GM10847 (cell line): ENCODE results near the gene NCCRP1.

Source experiments
- POLR2A ChIP-seq: IDR thresholded peaks from 2 replicates; pipeline ENCODE4 v1.6.1; 2011; ENCODE audit not compliant: insufficient read length; ENCODE audit errors: extremely low read depth

The NCCRP1 gene

DNA sequence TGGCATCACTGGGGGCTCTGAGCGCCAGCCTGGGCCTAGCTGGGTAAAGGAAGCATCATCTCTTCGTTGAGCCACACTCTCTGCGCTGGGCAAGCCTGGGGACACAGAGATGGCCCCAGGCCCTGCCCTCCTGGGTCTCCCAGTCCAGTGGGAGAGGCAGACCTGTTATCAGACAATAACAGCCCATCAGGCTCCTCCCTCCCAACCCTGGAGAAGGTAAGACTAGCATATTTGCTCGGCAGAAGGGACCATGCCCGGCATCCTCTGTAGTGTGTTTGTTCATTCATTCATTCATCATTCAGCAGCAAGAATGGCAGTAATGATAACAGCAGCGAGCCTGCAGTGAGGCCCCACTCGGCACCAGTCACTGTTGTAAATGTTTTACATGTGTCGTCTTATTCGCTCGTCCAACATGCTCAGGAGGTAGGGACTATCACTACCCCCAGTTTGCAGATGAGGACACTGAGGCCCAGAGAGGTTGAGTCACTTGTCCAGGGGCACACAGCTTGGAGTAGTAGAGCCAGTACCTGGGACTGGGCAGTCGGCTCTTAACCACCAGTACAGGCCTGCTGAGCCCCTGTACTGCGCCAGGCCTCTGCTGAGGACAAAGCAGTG lies 38.0 kb upstream of the NCCRP1 start:
- no peak for TF ChIP-seq POLR2A

DNA sequence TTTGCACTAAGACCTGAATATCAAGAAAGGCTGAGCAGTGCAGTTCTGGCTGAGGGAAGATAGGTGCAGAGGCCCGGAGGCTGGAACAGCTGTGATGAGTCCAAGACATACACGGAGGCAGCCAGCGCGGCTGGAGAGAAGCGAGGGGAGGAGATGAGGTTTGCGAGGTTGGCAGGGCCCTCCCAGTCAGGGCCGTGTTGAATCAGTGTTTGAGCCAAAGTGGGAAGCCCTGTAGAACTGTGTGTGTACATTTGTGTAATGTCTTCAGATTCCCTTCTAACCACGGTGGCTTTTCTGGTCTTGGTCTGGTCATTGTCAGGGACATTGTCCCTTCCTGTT lies 36.3 kb upstream of the NCCRP1 start:
- no peak for TF ChIP-seq POLR2A

DNA sequence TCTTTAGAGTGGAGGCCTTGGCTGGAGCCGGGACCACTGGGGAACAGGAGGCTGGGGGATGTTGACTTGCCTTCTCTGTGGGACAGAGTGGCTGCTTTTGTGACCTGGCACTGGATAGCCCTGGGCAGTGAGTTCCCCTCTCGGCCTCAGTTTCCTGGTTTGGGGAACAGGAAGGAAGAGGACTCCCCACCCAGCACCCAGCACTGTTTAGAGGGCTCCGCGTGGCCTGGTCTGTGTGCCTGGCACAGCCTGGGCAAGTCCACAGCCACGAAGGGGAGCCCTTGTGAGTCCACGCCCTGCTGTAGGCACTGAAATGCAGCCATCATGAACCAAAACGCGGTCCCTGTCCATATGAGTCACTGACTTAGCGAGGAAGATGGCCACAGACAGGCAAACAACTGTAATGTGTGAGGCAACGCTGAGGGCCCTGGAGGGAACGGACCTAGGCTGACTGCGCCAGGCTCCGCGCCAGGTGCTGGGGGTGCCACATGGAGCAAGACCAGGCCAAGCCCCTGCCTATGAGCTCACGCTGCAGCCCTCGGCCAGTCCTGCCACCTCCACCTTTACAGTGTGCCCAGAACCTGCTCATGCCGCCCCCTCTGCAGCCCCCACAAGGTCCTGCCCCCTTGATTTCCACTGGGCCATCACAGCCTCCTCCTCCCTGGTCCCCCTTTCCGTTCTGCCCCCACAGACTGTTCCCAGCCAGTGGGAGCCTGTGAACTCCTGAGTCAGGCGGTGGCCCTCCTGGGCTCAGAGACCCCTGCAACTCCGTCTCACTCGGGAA lies 35.7 kb upstream of the NCCRP1 start:
- no peak for TF ChIP-seq POLR2A

DNA sequence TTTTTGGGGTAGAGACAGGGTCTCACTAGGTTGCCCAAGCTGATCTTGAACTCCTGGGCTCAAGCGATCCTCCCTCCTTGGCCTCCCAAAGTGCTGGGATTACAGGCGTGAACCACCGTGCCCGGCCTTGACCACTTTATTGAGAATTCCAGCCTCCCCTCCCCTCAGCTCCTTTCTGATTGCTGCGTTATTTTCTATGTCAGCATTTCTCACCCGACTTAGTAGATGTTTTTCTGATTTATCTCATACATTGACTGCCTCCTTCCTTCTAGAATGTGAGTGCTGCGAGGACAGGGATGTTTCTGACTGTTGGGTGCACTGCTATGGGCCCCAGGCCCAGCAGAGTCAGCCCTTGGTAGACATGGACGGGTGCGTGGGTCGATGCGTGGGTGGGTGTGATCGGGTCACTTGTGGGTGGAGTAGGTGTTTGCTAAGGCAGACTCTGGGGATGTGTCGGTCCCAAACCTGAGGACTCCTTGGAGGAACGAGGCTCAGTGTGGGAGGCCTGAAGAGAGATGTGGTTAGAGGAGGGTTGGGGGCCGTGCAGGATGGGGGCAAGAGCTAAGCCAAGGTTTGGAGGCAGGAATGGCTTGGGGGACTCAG lies 34.2 kb upstream of the NCCRP1 start:
- TF ChIP-seq POLR2A, result no peak

DNA sequence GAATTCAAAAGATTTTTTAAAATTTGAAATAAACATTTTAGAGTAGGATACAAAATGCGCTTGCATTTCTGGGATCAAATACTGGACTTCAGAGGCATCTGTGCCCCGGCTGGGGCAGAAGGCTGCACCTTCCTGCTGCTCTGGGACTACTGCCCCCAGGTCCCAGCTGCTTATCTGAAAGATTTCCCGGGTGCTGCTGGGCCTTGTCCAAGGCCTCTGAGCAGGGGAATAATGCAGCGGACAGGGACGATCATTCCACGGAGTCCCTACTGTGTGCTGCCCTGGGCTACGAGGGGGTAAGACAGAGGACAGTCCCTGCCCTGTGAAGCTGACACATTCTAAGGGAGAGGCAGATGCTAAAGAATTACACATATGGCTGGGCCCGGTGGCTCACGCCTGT lies 33.1 kb upstream of the NCCRP1 start:
- no peak for TF ChIP-seq POLR2A

DNA sequence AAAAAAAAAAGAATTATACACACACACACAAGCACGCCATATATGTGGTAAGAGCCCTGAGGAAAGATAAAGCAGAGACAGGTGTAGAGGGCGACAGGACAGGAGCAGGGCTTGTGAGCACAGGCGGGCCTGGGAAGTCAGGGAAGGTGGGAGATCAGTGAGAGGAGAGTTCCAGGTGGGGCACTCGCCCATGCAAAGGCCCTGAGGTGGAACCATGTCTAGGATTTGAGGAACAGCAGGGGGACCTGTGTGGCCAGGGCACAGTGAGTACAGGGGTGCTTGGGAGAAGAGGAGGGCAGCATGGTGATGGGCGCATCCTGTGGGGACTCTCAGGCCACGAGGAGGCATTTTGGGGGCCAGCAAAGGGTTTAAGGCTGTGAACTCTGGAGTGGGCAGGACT lies 32.5 kb upstream of the NCCRP1 start:
- TF ChIP-seq POLR2A, result no peak

DNA sequence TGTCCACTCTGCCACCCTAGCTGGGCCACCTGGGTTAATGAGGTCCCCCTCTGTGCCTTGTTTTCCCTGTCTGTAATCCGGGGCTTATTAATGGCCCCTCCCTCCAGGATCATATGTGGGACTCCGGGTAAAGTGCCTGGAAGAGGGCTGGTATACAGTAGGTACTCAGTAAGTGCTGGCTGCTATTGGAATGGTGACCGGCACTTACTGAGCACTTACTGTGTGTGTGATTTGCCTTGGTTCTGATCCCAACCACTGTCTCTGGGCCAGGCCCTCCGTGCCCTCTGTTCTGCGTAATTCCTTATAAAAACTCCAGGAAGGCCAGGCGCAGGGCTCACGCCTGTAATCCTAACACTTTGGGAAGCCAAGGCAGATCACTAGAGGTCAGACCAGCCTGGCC lies 30.9 kb upstream of the NCCRP1 start:
- TF ChIP-seq POLR2A, result no peak

DNA sequence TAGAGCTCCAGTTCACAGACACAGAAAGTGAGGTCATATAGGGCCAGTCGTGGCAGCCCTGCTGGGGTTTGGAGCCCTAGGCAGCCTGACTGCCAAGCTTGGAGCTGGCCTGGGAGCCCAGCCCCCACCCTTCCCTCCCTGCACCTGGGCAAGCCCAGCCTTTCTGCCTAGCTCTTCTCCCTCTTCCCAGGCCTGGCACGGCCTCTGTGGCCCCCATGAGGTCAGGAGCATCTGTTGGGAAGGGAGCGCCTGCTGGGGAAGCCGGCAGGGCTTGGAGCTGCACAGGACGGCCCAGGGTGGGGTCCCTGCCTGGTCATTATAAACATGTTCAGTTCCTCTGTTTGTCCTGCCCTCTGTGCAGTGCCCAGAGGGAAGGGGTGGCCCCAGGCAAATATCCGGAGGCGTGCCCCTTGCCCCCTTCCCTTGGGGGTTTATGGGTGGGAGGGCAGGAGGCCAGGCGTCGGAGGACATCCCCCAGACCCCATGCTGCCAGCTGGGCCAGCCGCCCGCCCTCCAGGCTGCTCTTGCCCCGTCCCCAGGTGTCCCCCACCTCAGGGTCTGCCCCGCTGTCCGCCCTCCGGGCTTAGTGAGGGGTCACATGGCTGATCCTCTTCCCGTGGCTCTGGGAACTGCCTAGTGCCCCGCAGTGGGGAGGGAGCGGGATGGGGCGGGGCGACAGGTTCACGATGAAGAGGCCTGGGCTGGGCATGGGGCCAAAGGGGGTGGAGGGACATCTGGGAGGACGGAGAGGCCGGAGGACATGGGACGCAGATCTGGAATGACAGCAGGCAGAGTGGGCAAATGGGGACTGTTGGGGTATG lies 30.0 kb upstream of the NCCRP1 start:
- TF ChIP-seq POLR2A, result no peak

DNA sequence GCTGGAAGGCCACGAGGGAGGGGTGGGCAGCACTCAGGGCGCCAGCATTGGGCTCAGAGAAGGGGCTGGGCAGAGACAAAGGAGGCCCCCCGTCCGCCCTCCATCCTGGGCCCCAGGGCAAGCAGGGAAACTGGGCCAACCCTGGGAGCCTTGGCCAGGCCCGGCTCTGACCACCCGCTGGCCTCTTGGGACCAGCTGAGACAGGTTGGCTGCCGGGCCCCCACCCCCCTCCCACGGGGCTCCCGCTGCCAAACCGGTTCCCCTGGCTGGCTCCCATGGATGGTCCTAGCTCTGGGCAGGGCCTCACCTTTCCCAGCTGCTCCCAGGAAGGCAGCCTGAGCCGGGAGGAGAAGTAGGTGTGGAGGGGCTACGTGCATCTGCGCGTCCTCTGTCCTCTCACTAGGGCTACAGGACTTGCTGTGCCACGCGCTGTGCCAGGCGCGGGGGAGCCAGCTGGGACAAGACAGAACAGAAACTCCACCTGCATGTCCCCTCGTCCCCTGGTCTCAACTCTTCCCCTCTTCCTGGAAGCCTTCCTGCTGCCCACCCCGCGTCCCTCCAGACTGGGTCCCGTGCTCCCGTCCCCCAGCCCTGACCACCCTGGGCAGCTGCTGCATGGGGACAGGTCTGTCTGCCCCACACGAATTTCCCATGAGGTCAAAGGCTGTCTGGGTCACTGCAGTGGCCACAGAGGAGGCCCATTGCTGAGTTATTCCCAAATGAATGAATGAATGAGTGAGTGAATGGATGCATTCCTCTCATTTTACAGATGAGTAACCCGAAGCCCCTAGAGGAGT lies 29.1 kb upstream of the NCCRP1 start:
- TF ChIP-seq POLR2A, result no peak

DNA sequence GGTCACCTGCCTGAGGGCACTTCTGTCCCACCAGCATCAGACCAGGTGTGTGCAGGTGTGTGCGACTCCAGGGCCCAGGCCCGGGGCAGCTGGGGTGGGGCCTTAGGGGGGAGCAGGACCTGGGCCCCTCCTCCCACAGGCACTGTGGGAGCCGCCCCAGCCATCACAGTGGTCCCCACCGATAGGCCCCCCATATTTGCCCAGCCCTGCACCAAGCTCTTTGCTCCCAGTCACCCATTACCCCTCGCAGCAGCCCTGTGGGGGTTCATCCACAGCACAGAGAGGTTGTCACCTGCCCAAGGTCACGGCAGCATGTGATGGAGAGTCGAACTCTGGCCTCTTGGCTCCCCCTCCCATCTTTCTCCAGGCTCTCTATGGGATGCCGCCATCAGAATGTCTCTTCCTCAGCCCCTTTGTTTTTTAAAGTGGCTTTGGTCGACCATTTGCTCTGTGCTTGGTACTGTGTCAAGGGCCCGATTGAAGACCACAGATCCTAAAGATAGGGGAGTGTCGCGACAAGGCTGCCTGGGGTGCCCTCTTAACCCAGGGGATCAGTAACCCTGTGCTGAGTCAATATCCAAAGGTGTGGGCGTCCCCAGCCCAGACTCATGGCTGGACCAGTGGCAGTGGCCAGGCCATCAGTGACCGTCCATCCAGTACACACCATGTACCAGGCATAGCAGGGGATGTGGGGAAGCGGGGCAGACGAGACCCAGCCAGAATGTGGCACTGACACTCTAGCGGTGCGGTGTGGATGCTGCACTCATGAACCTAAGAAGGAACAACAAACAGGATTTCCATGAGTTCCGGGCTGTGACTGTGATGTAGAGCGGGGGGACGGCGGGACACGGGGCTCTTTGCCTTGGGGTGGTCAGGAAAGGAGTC lies 28.3 kb upstream of the NCCRP1 start:
- TF ChIP-seq POLR2A, result no peak

DNA sequence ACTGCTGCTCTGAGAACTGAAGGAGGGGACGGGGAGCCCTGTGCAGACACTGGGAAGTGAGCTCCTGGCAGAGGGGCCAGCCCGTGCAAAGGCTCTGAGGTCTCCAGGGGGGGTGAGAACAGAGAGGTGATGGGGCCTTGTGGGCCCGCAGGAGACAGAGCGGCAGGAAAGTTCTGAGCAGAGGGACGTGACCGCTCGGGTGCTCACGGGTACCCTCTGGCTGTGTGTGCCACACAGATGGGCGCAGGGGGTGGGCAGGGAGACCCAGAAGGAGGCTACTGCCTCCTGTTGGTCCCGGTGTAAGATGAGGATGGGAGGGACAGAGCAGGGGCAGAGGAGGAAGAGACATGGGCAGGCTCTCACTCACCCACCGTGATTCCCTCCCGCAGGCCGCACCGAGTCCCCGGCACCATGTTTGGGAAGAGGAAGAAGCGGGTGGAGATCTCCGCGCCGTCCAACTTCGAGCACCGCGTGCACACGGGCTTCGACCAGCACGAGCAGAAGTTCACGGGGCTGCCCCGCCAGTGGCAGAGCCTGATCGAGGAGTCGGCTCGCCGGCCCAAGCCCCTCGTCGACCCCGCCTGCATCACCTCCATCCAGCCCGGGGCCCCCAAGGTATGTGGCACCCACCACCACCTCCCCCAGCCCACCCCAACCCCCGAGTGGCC lies 27.5 kb upstream of the NCCRP1 start:
- no peak for TF ChIP-seq POLR2A

DNA sequence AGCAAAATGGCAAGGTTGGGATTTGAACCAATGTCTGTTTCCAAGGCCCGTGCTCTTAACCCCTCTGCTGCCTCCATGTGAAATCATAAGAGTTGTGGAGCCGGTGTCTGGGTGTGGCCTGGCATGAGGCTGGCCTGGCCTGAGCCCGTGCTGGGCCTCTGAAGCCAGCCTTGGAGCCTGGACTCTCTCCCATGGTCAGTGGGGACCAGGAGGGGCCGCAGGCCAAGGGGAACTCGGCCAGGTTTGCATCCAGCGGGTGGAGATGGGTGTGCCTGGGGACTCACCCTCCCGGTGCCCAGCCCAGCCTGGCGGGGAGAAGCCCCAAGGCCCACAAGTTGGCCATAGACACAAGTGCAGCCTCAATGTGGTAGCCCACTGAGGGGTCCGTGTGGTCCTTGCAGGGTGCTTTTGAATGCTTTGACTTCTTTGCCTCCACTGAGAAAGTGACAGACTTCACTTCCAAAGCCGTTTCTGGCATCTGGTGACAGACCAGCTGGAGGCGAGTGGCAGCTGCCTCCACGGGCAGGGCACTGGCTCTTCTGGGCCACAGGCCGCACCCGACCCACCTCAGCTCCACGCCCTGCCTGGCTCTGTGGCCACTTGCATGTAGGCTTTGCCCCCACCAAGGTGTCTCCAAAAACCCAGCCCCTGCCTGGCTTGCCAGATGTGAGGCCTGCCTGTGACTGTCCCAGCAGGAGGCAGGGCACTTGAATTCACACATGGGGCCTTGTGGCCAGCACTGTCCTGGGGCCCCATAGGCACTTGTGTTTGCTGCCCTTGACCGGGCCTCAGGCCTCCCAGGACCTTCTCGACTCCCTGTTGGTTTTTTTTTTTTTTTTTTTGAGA lies 26.2 kb upstream of the NCCRP1 start:
- TF ChIP-seq POLR2A, result no peak

DNA sequence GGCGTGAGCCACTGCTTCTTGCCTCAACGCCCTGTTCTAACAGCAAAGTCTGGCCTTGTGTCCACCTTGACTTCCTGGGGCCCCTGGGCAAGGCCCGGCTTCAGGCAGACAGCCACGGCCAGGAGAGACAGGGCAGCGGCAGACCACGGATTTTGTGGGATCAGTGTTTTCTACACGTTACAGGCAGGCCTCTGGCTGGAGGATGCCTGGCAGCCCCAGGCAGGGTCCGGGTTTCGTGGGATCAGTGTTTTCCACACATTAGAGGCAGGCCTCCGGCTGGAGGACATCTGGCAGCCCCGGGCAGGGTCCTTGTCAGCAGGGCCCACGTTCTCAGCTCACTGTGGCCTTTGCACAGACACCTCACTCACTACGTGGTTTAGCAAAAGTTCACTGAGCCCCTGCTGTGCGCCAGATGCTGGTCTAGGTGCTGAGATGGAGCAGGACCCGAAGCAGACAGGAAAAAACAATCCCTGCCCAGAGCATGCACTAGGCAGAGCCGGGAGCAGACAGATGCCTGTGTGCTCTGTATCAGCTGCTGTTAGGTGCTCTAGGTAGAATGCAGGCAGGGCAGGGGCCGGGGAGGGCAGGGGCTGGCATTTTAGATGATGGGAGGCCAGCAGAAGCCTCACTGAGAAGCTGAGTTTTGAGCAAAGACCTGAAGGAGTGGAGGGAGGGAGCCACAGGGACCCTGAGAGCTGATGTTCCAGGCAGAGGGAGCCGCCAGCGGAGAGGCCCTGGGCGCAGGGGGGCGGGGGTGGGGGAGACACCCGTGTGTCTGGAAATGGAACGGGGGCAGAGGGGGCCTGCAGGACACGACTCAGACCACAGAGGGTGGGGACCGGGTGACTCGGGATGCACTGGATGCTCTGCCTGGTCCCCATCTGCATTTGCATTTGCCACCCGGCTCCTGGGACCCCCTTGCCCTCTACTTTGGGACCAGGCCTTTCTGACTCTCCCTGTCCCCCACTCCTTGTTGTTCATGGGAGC lies 25.0 kb upstream of the NCCRP1 start:
- no peak for TF ChIP-seq POLR2A
